PC-9 (cell line): ENCODE results near the gene GCK.

Experiments used
- EZH2 ChIP-seq: fragments of 200-600 bp; sonication (generic); IDR thresholded peaks from 2 replicates; pipeline ENCODE4 v1.8.0; 2017; ENCODE audit warnings: antibody characterized with exemption, low read depth
- TF ChIP-seq, protein P1 (sequence below): fragments of 200-600 bp; sonication (generic); conservative IDR thresholded peaks from 2 replicates; pipeline ENCODE4 v1.6.1; 2017; ENCODE audit warnings: mixed run types, antibody characterized with exemption, mild to moderate bottlenecking, moderate library complexity

DNA sequence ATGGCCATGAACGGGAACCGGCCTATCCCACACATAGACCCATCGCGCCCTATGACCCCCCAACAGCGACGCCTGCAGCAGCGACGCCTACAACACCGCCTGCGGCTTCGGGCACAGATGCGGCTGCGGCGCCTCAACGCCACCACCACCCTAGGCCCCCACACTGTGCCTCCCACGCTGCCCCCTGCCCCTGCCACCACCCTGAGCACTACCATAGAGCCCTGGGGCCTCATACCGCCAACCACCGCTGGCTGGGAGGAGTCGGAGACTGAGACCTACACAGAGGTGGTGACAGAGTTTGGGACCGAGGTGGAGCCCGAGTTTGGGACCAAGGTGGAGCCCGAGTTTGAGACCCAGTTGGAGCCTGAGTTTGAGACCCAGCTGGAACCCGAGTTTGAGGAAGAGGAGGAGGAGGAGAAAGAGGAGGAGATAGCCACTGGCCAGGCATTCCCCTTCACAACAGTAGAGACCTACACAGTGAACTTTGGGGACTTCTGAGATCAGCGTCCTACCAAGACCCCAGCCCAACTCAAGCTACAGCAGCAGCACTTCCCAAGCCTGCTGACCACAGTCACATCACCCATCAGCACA, 75.4 kb downstream of the GCK start:
- TF ChIP-seq, protein P1, sequence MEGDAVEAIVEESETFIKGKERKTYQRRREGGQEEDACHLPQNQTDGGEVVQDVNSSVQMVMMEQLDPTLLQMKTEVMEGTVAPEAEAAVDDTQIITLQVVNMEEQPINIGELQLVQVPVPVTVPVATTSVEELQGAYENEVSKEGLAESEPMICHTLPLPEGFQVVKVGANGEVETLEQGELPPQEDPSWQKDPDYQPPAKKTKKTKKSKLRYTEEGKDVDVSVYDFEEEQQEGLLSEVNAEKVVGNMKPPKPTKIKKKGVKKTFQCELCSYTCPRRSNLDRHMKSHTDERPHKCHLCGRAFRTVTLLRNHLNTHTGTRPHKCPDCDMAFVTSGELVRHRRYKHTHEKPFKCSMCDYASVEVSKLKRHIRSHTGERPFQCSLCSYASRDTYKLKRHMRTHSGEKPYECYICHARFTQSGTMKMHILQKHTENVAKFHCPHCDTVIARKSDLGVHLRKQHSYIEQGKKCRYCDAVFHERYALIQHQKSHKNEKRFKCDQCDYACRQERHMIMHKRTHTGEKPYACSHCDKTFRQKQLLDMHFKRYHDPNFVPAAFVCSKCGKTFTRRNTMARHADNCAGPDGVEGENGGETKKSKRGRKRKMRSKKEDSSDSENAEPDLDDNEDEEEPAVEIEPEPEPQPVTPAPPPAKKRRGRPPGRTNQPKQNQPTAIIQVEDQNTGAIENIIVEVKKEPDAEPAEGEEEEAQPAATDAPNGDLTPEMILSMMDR = no peak
- no peak for TF ChIP-seq EZH2
